HUES6 (cell line): ENCODE data around the gene TF.
"Not testable (repeated sequence)": the region's sequence is repeated elsewhere in the genome, so short reads cannot be mapped to it uniquely, and the experiment has no call there.

Source experiments
- H3K27ac ChIP-seq: 2 replicates; pipeline ENCODE4 v1.7.0; 2013; ENCODE audit warnings: low read depth, mild to moderate bottlenecking, low read length, inconsistent platforms
- H3K27me3 ChIP-seq: 2 replicates; pipeline ENCODE4 v1.6.1; 2013; ENCODE audit warnings: low read length; ENCODE audit not compliant: control insufficient read depth, insufficient read depth
- H3K36me3 ChIP-seq: 2 replicates; pipeline ENCODE4 v1.6.1; 2013; ENCODE audit warnings: low read length; ENCODE audit not compliant: control insufficient read depth, insufficient read depth
- H3K4me1 ChIP-seq: 2 replicates; pipeline ENCODE4 v1.6.1; 2013; ENCODE audit warnings: low read length; ENCODE audit not compliant: control insufficient read depth, insufficient read depth
- H3K4me3 ChIP-seq: 2 replicates; pipeline ENCODE4 v1.5.1; 2013; ENCODE audit warnings: low read depth, low read length
- H3K9ac ChIP-seq: one replicate; pipeline ENCODE4 v1.6.1; 2013; ENCODE audit warnings: mild to moderate bottlenecking, low read length
- H3K9me3 ChIP-seq: 2 replicates; pipeline ENCODE4 v1.6.1; 2013; ENCODE audit warnings: low read depth, low read length; ENCODE audit not compliant: control insufficient read depth, insufficient read depth

TF gene

GRCh38 chr3:133712017-133712416 is 34.2 kb upstream of the TF start:
- H3K27ac ChIP-seq = no peak overlapping the region
- no peaks in the 10 kb centered on the region for H3K9me3 ChIP-seq
- peaks cover 22% of the 10 kb centered on the region; the same call in 1 of the 2 replicates for H3K27me3 ChIP-seq
- no peaks in the 10 kb centered on the region for H3K36me3 ChIP-seq
- H3K9ac ChIP-seq = no peak overlapping the region
- no peaks in the 10 kb centered on the region for H3K4me1 ChIP-seq
- H3K4me3 ChIP-seq = no peak overlapping the region

- peaks cover 17% of the 10 kb centered on the region; the same call in 1 of the 2 replicates for H3K27me3 ChIP-seq
- no peak overlapping the region for H3K4me3 ChIP-seq
- no peaks in the 10 kb centered on the region for H3K36me3 ChIP-seq
- H3K4me1 ChIP-seq = no peaks in the 10 kb centered on the region
- peaks cover 3% of the 10 kb centered on the region for H3K9me3 ChIP-seq
- no peak overlapping the region for H3K9ac ChIP-seq
- H3K27ac ChIP-seq = no peak overlapping the region
These were observed 32.8 kb upstream of the TF start for GRCh38 chr3:133713347-133713746.

- H3K27ac ChIP-seq = no peak overlapping the region
- H3K36me3 ChIP-seq = no peaks in the 10 kb centered on the region
- H3K4me3 ChIP-seq = no peak overlapping the region
- peaks cover 8% of the 10 kb centered on the region for H3K9me3 ChIP-seq
- 0 out of 2 replicates have a peak, but pooled peaks cover 4% of the 10 kb centered on the region for H3K27me3 ChIP-seq
- no peak overlapping the region for H3K9ac ChIP-seq
- no peaks in the 10 kb centered on the region for H3K4me1 ChIP-seq
These were observed 28.8 kb upstream of the TF start for GRCh38 chr3:133717424-133717823.

- 0 out of 2 replicates have a peak, but pooled peaks cover 4% of the 10 kb centered on the region for H3K27me3 ChIP-seq
- no peaks in the 10 kb centered on the region for H3K4me1 ChIP-seq
- H3K27ac ChIP-seq = no peak overlapping the region
- peaks cover 17% of the 10 kb centered on the region for H3K9me3 ChIP-seq
- no peaks in the 10 kb centered on the region for H3K36me3 ChIP-seq
- H3K4me3 ChIP-seq = no peak overlapping the region
- no peak overlapping the region for H3K9ac ChIP-seq
These were observed 23.3 kb upstream of the TF start for GRCh38 chr3:133722935-133723334.

- no peak overlapping the region for H3K9ac ChIP-seq
- H3K27me3 ChIP-seq = peaks cover 12% of the 10 kb centered on the region; the same call in 1 of the 2 replicates
- no peaks in the 10 kb centered on the region for H3K36me3 ChIP-seq
- no peak overlapping the region for H3K4me3 ChIP-seq
- no peaks in the 10 kb centered on the region for H3K4me1 ChIP-seq
- H3K27ac ChIP-seq = no peak overlapping the region
- H3K9me3 ChIP-seq = peaks cover 26% of the 10 kb centered on the region
These were observed 15.2 kb upstream of the TF start for GRCh38 chr3:133730993-133731392.

GRCh38 chr3:133732231-133732630 is 14.0 kb upstream of the TF start:
- H3K4me1 ChIP-seq, H3K36me3 ChIP-seq, H3K4me3 ChIP-seq, H3K27ac ChIP-seq, H3K9ac ChIP-seq: not testable (repeated sequence)
- peaks cover 26% of the 10 kb centered on the region for H3K9me3 ChIP-seq
- peaks cover 12% of the 10 kb centered on the region; the same call in 1 of the 2 replicates for H3K27me3 ChIP-seq

GRCh38 chr3:133733226-133733625 is 13.0 kb upstream of the TF start:
- Histone ChIP-seq H3K27ac (no peak overlapping the region), H3K4me1 (no peaks in the 10 kb centered on the region), H3K9me3 (peaks cover 26% of the 10 kb centered on the region), H3K27me3 (peaks cover 12% of the 10 kb centered on the region; the same call in 1 of the 2 replicates), H3K9ac (no peak overlapping the region), H3K4me3 (no peak overlapping the region), H3K36me3 (no peaks in the 10 kb centered on the region)

- Histone ChIP-seq H3K27ac (no peak overlapping the region), H3K36me3 (no peaks in the 10 kb centered on the region), H3K4me3 (no peak overlapping the region), H3K9ac (no peak overlapping the region), H3K27me3 (peaks cover 12% of the 10 kb centered on the region; the same call in 1 of the 2 replicates), H3K9me3 (peaks cover 26% of the 10 kb centered on the region), H3K4me1 (no peaks in the 10 kb centered on the region)
These were observed 11.9 kb upstream of the TF start for GRCh38 chr3:133734305-133734704.

- Histone ChIP-seq H3K4me3 (no peak overlapping the region), H3K27me3 (peaks cover 24% of the 10 kb centered on the region), H3K4me1 (no peaks in the 10 kb centered on the region), H3K9ac (no peak overlapping the region), H3K27ac (no peak overlapping the region), H3K9me3 (no peaks in the 10 kb centered on the region), H3K36me3 (no peaks in the 10 kb centered on the region)
These were observed 3.7 kb upstream of the TF start for GRCh38 chr3:133742351-133743091.

GRCh38 chr3:133744241-133744640 is 2.0 kb upstream of the TF start:
- H3K9ac ChIP-seq = no peak overlapping the region
- H3K4me3 ChIP-seq = no peak overlapping the region
- H3K27ac ChIP-seq = no peak overlapping the region
- no peaks in the 10 kb centered on the region for H3K4me1 ChIP-seq
- H3K36me3 ChIP-seq = no peaks in the 10 kb centered on the region
- no peaks in the 10 kb centered on the region for H3K9me3 ChIP-seq
- peaks cover 24% of the 10 kb centered on the region for H3K27me3 ChIP-seq

GRCh38 chr3:133745108-133745507 is 1.1 kb upstream of the TF start:
- no peak overlapping the region for H3K27ac ChIP-seq
- H3K4me3 ChIP-seq = no peak overlapping the region
- no peaks in the 10 kb centered on the region for H3K36me3 ChIP-seq
- H3K9me3 ChIP-seq = no peaks in the 10 kb centered on the region
- peaks cover 24% of the 10 kb centered on the region for H3K27me3 ChIP-seq
- H3K4me1 ChIP-seq = no peaks in the 10 kb centered on the region
- no peak overlapping the region for H3K9ac ChIP-seq
